ENCODE results near the gene DNAJC6. TPM values are rescaled to one million over a fixed set of nuclear protein-coding genes. Genes with fewer than 3 reads are reported as not detected.

DNAJC6 gene
- total RNA-seq, 6 experiments from 2014 or later, result 0.46 to 2.9 (median 1.2) TPM

DNA sequence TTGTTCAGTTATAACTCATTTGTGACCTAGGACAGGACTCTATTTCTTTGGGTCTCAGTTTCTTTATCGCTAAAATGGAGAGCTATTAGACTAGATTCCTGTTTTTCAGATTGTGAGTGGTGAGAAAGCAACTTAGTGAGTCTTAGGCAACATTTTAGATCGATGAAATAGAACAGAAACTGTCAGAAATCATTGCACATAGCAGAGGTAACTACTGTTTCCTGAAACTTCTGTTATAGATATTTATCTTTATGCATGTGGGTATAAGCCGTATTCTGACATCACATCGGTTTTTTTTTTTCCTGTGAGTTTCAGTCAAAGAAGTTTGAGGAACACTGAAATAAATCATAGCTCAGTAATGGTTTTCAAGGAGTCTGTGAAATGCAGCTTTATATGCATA, 42.1 kb upstream of the DNAJC6 start:
- H3K4me3 ChIP-seq, result no peak overlapping the region
- TF ChIP-seq CTCF (IDR thresholded peaks at IDR 0.05), result no peak
- TF ChIP-seq POLR2A (IDR thresholded peaks at IDR 0.05), result no peak
- intact Hi-C loops (cut with DNase I), result no loop called here
- no peaks in the 10 kb centered on the region for H3K27me3 ChIP-seq
- no peaks in the 10 kb centered on the region for H3K36me3 ChIP-seq
- ATAC-seq, result no peak
- H3K27ac ChIP-seq, result no peak overlapping the region
- DNase-seq, result no peak
- H3K9me3 ChIP-seq, result no peaks in the 10 kb centered on the region
- WGBS (ENCODE audit: insufficient coverage, low coverage, low lambda C conversion rate, missing lambda C conversion rate), result 67% methylated on average over 4 of the region's 4 CpGs
- H3K4me1 ChIP-seq, result peaks cover 0 to 11% (median 0%) of the 10 kb centered on the region in 4 donors

- no peak for ATAC-seq
- WGBS (ENCODE audit: insufficient coverage, low coverage, low lambda C conversion rate, missing lambda C conversion rate), result 55% methylated on average over 1 of the region's 1 CpG
- Histone ChIP-seq H3K27ac (no peak overlapping the region), H3K27me3 (no peaks in the 10 kb centered on the region), H3K4me3 (no peak overlapping the region), H3K4me1 (peaks cover 0 to 11% (median 0%) of the 10 kb centered on the region in 4 donors), H3K9me3 (no peaks in the 10 kb centered on the region), H3K36me3 (no peaks in the 10 kb centered on the region)
- intact Hi-C loops (cut with DNase I), result no loop called here
- DNase-seq, result no peak
- TF ChIP-seq CTCF (IDR thresholded peaks at IDR 0.05), result no peak
- no peak for TF ChIP-seq POLR2A (IDR thresholded peaks at IDR 0.05)
Measured at GRCh38 chr1:65267683-65268082, 41.7 kb upstream of the DNAJC6 start.

GRCh38 chr1:65269612-65270011, 39.7 kb upstream of the DNAJC6 start:
- no peak overlapping the region for H3K4me3 ChIP-seq
- no peaks in the 10 kb centered on the region for H3K27me3 ChIP-seq
- 100% methylated on average over 1 of the region's 2 CpGs for WGBS (ENCODE audit: insufficient coverage, low coverage, low lambda C conversion rate, missing lambda C conversion rate)
- H3K4me1 ChIP-seq, result peaks cover 0 to 10% (median 0%) of the 10 kb centered on the region in 4 donors
- H3K9me3 ChIP-seq, result no peaks in the 10 kb centered on the region
- H3K36me3 ChIP-seq, result no peaks in the 10 kb centered on the region
- TF ChIP-seq POLR2A (IDR thresholded peaks at IDR 0.05), result no peak
- TF ChIP-seq CTCF (IDR thresholded peaks at IDR 0.05), result no peak
- DNase-seq (no peak), ATAC-seq (no peak)
- intact Hi-C loops (cut with DNase I), result no loop called here
- H3K27ac ChIP-seq, result no peak overlapping the region

DNA sequence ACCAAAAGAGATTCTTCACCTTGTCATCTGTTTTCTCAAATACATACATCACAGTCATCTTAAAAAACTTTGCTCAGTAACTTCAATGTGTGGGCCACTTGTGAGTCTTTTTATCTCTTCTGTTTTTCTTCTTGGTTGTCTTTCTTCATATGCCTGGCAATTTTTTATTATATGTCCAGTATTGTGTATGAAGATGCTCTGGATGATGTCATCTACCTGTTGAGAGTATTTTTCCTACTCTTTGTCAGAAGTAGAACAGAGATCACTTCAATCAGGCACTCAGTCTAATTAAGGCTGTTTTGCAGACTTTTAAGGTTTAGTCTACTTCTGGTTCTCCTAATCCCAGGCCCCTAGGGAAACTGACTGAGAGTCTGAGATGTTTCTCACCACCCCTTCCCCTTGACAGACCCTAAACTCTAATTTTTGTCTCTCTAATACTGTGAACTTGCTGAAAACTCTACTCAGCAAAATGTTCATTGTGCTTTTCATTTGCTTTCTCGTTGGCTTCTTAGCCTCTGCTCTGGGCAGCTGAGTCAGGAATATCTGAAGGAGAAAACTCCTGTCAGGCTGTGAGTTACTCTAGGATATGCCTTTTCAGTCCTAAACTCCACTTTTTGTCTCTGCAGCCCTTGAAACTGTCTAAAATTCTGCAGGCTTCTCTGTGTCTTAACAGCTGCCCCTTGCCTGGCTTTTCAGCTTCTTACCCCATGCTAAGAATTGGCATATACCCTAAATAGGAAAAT, 33.0 kb upstream of the DNAJC6 start:
- H3K27me3 ChIP-seq, result no peaks in the 10 kb centered on the region
- H3K27ac ChIP-seq, result no peak overlapping the region
- no peaks in the 10 kb centered on the region for H3K4me1 ChIP-seq
- intact Hi-C loops (cut with DNase I), result no loop called here
- no peaks in the 10 kb centered on the region for H3K9me3 ChIP-seq
- WGBS (ENCODE audit: insufficient coverage, low coverage, low lambda C conversion rate, missing lambda C conversion rate), result 71% methylated on average over 1 of the region's 1 CpG
- H3K4me3 ChIP-seq, result no peak overlapping the region
- DNase-seq, result no peak
- TF ChIP-seq POLR2A (IDR thresholded peaks at IDR 0.05), result no peak
- no peak for TF ChIP-seq CTCF (IDR thresholded peaks at IDR 0.05)
- no peak for ATAC-seq
- H3K36me3 ChIP-seq, result no peaks in the 10 kb centered on the region
